CD14-positive monocyte (primary cell): Measurements from ENCODE around the gene MYL3. TPM values are rescaled to one million over a fixed set of nuclear protein-coding genes. Genes with fewer than 3 reads are reported as not detected.

Experiments
- DNase-seq, 3 donors: peaks; one replicate each; pipeline ENCODE4 v3.0.0-alpha.2; 2011 to 2022
- H2AFZ ChIP-seq: 2 replicates; pipeline ENCODE4 v1.6.0; 2012; ENCODE audit warnings: mild to moderate bottlenecking, low read depth, low read length, inconsistent platforms; ENCODE audit not compliant: insufficient read depth, poor library complexity, severe bottlenecking
- H3K27ac ChIP-seq, 2 donors: 1 replicate in 1 of 2; 2 replicates in 1 of 2; pipeline ENCODE4 v1.5.1; 2012 to 2013; ENCODE audit warnings: low read length in 2 of 2, control low read depth in 1 of 2, inconsistent platforms in 1 of 2, low read depth in 1 of 2, mild to moderate bottlenecking in 1 of 2
- H3K27me3 ChIP-seq, 2 donors: one replicate each; pipeline versions ENCODE4 v1.6.0 to v1.6.1; 2011 to 2013; ENCODE audit warnings: low read length in 2 of 2; ENCODE audit not compliant: control insufficient read depth in 2 of 2, insufficient read depth in 2 of 2
- H3K36me3 ChIP-seq, 2 donors: replicated peaks in 1 of 2; 1 replicate in 1 of 2; 2 replicates in 1 of 2; pipeline versions ENCODE4 v1.5.1 to v1.6.1; 2012 to 2013; ENCODE audit warnings: low read length in 2 of 2, control low read depth in 1 of 2, inconsistent platforms in 1 of 2, mild to moderate bottlenecking in 1 of 2; ENCODE audit not compliant: insufficient read depth in 2 of 2, control insufficient read depth in 1 of 2
- H3K4me1 ChIP-seq, 2 donors: 1 replicate in 1 of 2; 2 replicates in 1 of 2; pipeline versions ENCODE4 v1.5.1 to v1.6.1; 2012 to 2013; ENCODE audit warnings: low read length in 2 of 2, control low read depth in 1 of 2, inconsistent platforms in 1 of 2, mild to moderate bottlenecking in 1 of 2, moderate library complexity in 1 of 2; ENCODE audit not compliant: insufficient read depth in 2 of 2, control insufficient read depth in 1 of 2
- H3K4me2 ChIP-seq: replicated peaks from 2 replicates; pipeline ENCODE3; 2012; ENCODE audit warnings: low read length, moderate library complexity, mild to moderate bottlenecking; ENCODE audit not compliant: poor library complexity, severe bottlenecking; ENCODE audit errors: extremely low read depth
- H3K4me3 ChIP-seq, 3 experiments: fragments of 200-600 bp in 1 of 3; sonication (generic) in 1 of 3; replicated peaks in 1 of 3; 1 replicate in 2 of 3; 2 replicates in 1 of 3; pipeline ENCODE4 v1.5.1; 2011 to 2013; ENCODE audit warnings: low read length in 3 of 3, mild to moderate bottlenecking in 3 of 3, control low read depth in 2 of 3, low read depth in 2 of 3, inconsistent platforms in 1 of 3, moderate library complexity in 1 of 3
- H3K79me2 ChIP-seq: 2 replicates; pipeline ENCODE4 v1.6.0; 2012; ENCODE audit warnings: mild to moderate bottlenecking, control low read depth, inconsistent platforms, low read length, moderate library complexity; ENCODE audit not compliant: insufficient read depth
- H3K9ac ChIP-seq: 2 replicates; pipeline ENCODE4 v1.6.0; 2017; ENCODE audit warnings: low read length, mild to moderate bottlenecking; ENCODE audit not compliant: insufficient read depth, poor library complexity, severe bottlenecking
- H3K9me3 ChIP-seq, 2 donors: replicated peaks in 1 of 2; 1 replicate in 1 of 2; 2 replicates in 1 of 2; pipeline versions ENCODE4 v1.5.1 to v1.6.1; 2012 to 2013; ENCODE audit warnings: low read length in 2 of 2, control low read depth in 1 of 2; ENCODE audit not compliant: control insufficient read depth in 1 of 2, insufficient read depth in 1 of 2
- H4K20me1 ChIP-seq: 2 replicates; pipeline ENCODE4 v1.6.0; 2012; ENCODE audit warnings: mild to moderate bottlenecking, low read length, control low read depth, moderate library complexity; ENCODE audit not compliant: insufficient read depth
- H3K27ac Mint-ChIP-seq, 7 donors: one replicate each; pipeline ENCODE4 v1.8.0; 2020; ENCODE audit warnings: mild to moderate bottlenecking in 7 of 7, mixed read lengths in 7 of 7, moderate library complexity in 6 of 7, inconsistent platforms in 2 of 7
- H3K27me3 Mint-ChIP-seq, 3 donors: one replicate each; pipeline ENCODE4 v1.8.0; 2021 to 2022; ENCODE audit warnings: low read depth in 3 of 3, mild to moderate bottlenecking in 3 of 3, mixed read lengths in 3 of 3, moderate library complexity in 3 of 3, inconsistent platforms in 1 of 3
- H3K36me3 Mint-ChIP-seq, 2 donors: one replicate each; pipeline ENCODE4 v1.8.0; 2020; ENCODE audit warnings: mixed read lengths in 2 of 2, inconsistent platforms in 1 of 2, mild to moderate bottlenecking in 1 of 2
- H3K4me1 Mint-ChIP-seq: one replicate; pipeline ENCODE4 v1.8.0; 2020; ENCODE audit warnings: mild to moderate bottlenecking, mixed read lengths
- H3K4me3 Mint-ChIP-seq, 2 donors: one replicate each; pipeline ENCODE4 v1.8.0; 2020; ENCODE audit warnings: mild to moderate bottlenecking in 2 of 2, mixed read lengths in 2 of 2, moderate library complexity in 1 of 2
- H3K9me3 Mint-ChIP-seq, 7 donors: one replicate each; pipeline ENCODE4 v1.8.0; 2020 to 2022; ENCODE audit warnings: mixed read lengths in 7 of 7, mild to moderate bottlenecking in 6 of 7, moderate library complexity in 6 of 7, inconsistent platforms in 2 of 7
- WGBS: methylation state at CpG from one replicate; pipeline ENCODE4 v1.1.5; 2013; ENCODE audit warnings: missing lambda C conversion rate; ENCODE audit not compliant: insufficient coverage; 5-methylcytosine and 5-hydroxymethylcytosine counted together
- intact Hi-C, 2 donors: fragments of 100-400 bp; cut with micrococcal nuclease; formaldehyde crosslinking; loops; one replicate each; pipeline versions ENCODE4 v1.15.0 to v1.15.1; 2023
- polyA plus RNA-seq, 3 donors: library from polyadenylated mRNA; depleted of rRNA in 1 of 3; unstranded in 2 of 3; stranded (reverse) in 1 of 3; fragments of 300-500 nt in 2 of 3; fragments of >200 nt in 1 of 3; fragmentation: Illumina TruSeq in 2 of 3; gene quantifications; 1 replicate in 2 of 3; 2 replicates in 1 of 3; pipeline ENCODE4 v1.2.3, GENCODE V29; 2012 to 2021
- TF ChIP-seq, protein P1 (sequence below): fragments of 200-600 bp; IDR thresholded peaks from one replicate; pipeline ENCODE4 v1.8.0; 2022; ENCODE audit warnings: antibody characterized with exemption, mild to moderate bottlenecking

The MYL3 gene
- polyA plus RNA-seq, 3 donors, result not detected

DNA sequence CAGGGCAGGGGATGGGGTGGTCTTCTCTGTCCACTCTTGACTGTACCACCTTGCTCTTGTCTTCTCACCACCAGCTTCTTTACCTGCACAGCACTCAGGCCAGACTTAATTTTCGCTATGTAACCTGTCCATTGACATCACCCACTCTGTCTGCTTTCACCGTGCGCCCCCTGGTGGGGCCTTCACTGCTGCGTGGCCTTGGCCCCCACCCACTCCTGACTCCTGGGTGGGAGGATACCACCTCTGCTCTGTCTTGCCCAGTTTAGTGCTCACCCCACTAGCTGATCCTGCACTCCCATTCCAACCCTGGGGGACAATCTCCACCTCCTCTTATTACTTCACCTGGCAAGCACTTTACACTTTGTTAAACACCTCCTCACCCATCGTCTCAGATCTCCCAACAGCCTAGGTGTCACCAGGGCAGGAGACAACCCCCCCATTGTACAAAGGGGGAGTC is 32.0 kb upstream of the MYL3 start:
- peak; percentile 47 to 60 (median 54) for DNase-seq
- Histone ChIP-seq H3K79me2 (no peaks in the 10 kb centered on the region), H3K36me3 (no peaks in the 10 kb centered on the region), H3K9me3 (no peaks in the 10 kb centered on the region), H3K4me2 (no peak overlapping the region), H3K4me1 (peaks cover 13 to 14% of the 10 kb centered on the region in 2 donors), H3K9ac (no peak overlapping the region), H4K20me1 (no peaks in the 10 kb centered on the region), H3K27me3 (peaks cover 3 to 44% of the 10 kb centered on the region in 2 donors), H3K27ac (no peak overlapping the region), H2AFZ (no peak overlapping the region), H3K4me3 (no peak overlapping the region)
- Mint-ChIP-seq H3K4me3 (no peak overlapping the region), H3K27me3 (peaks cover 37 to 86% (median 54%) of the 10 kb centered on the region in 3 donors), H3K9me3 (peaks cover 0 to 4% (median 0%) of the 10 kb centered on the region in 7 donors), H3K27ac (peak overlapping the region in 1 of 7 donors; percentile 19), H3K36me3 (no peaks in the 10 kb centered on the region), H3K4me1 (peaks cover 29% of the 10 kb centered on the region)
- 26% methylated on average over 5 of the region's 5 CpGs for WGBS
- TF ChIP-seq, protein P1, sequence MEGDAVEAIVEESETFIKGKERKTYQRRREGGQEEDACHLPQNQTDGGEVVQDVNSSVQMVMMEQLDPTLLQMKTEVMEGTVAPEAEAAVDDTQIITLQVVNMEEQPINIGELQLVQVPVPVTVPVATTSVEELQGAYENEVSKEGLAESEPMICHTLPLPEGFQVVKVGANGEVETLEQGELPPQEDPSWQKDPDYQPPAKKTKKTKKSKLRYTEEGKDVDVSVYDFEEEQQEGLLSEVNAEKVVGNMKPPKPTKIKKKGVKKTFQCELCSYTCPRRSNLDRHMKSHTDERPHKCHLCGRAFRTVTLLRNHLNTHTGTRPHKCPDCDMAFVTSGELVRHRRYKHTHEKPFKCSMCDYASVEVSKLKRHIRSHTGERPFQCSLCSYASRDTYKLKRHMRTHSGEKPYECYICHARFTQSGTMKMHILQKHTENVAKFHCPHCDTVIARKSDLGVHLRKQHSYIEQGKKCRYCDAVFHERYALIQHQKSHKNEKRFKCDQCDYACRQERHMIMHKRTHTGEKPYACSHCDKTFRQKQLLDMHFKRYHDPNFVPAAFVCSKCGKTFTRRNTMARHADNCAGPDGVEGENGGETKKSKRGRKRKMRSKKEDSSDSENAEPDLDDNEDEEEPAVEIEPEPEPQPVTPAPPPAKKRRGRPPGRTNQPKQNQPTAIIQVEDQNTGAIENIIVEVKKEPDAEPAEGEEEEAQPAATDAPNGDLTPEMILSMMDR, result peak; percentile 85
- intact Hi-C loops, result loop anchor here (1.0 to 2.0 kb wide), 2 partner anchors 190 kb away; no protein-coding TSS in a partner anchor

DNA sequence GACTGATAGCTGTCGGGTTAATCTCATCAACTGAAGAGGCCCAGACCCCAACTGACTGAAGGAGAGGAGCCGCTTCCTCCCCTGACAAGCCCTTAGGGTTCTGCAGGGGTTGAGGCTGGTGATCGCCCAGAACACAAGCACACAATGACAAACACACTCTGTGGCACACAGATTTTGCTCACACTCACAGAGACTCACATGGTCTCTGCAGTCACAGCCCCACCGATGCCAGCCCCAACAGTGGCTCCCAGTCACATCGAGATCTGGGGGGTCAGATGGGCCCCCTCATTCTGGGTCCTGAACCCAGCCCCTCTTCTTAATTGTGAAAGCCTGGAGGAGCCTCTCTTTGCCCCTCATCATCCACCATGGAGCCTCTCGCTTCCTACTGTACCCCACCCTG is 31.0 kb upstream of the MYL3 start:
- H3K36me3 Mint-ChIP-seq, result no peaks in the 10 kb centered on the region
- no peaks in the 10 kb centered on the region for H4K20me1 ChIP-seq
- H3K36me3 ChIP-seq, result no peaks in the 10 kb centered on the region
- H3K4me1 Mint-ChIP-seq, result peaks cover 29% of the 10 kb centered on the region
- no peak overlapping the region for H3K4me3 Mint-ChIP-seq
- H3K9me3 ChIP-seq, result no peaks in the 10 kb centered on the region
- intact Hi-C loops, result loop anchor here in 1 of 2 donors (2.0 kb wide), 1 partner anchor 189 kb away; no protein-coding TSS in a partner anchor
- H3K27ac ChIP-seq, result no peak overlapping the region
- TF ChIP-seq, protein P1, result no peak
- H3K9ac ChIP-seq, result no peak overlapping the region
- H3K9me3 Mint-ChIP-seq, result peaks cover 0 to 5% (median 0%) of the 10 kb centered on the region in 7 donors
- peaks cover 13 to 14% of the 10 kb centered on the region in 2 donors for H3K4me1 ChIP-seq
- no peak overlapping the region for H2AFZ ChIP-seq
- H3K4me2 ChIP-seq, result no peak overlapping the region
- no peak overlapping the region for H3K4me3 ChIP-seq
- peaks cover 39 to 87% (median 57%) of the 10 kb centered on the region in 3 donors for H3K27me3 Mint-ChIP-seq
- peaks cover 3 to 47% of the 10 kb centered on the region in 2 donors for H3K27me3 ChIP-seq
- WGBS, result 100% methylated on average over 4 of the region's 6 CpGs
- no peak for DNase-seq
- H3K27ac Mint-ChIP-seq, result peak overlapping the region in 1 of 7 donors; percentile 41
- no peaks in the 10 kb centered on the region for H3K79me2 ChIP-seq
